DMS153 treated with DMSO at 0.1 percent for 48 hours (cell line): ENCODE measurements around the gene PCSK5.
"Not testable (repeated sequence)": the region's sequence is repeated elsewhere in the genome, so short reads cannot be mapped to it uniquely, and the experiment has no call there.

Experiments used
- DNase-seq: peaks from one replicate; lab custom pipeline; 2025; ENCODE audit not compliant: unreplicated experiment; lab: John Stamatoyannopoulos, UW

PCSK5 gene

GRCh38 chr9:76296561-76297310 lies 406.3 kb downstream of the PCSK5 start:
- DNase-seq, result no peak

GRCh38 chr9:76297721-76298239 lies 407.3 kb downstream of the PCSK5 start:
- DNase-seq, result no peak

- no peak for DNase-seq
Measured at GRCh38 chr9:76298521-76299144, 408.2 kb downstream of the PCSK5 start.

- no peak for DNase-seq
Measured at GRCh38 chr9:76302543-76302942, 412.1 kb downstream of the PCSK5 start.

- DNase-seq, result peak; percentile 29
Measured at GRCh38 chr9:76302947-76303550, 412.6 kb downstream of the PCSK5 start.

GRCh38 chr9:76307047-76307446 lies 416.6 kb downstream of the PCSK5 start:
- not testable (repeated sequence) for DNase-seq

GRCh38 chr9:76310577-76310976 lies 420.1 kb downstream of the PCSK5 start:
- no peak for DNase-seq

- no peak for DNase-seq
Measured at GRCh38 chr9:76310991-76311390, 420.5 kb downstream of the PCSK5 start.

GRCh38 chr9:76311537-76311936 lies 421.1 kb downstream of the PCSK5 start:
- no peak for DNase-seq

- DNase-seq, result no peak
Measured at GRCh38 chr9:76313771-76314170, 423.3 kb downstream of the PCSK5 start.

GRCh38 chr9:76314321-76314720 lies 423.8 kb downstream of the PCSK5 start:
- no peak for DNase-seq

- no peak for DNase-seq
Measured at GRCh38 chr9:76316069-76316468, 425.6 kb downstream of the PCSK5 start.

- not testable (repeated sequence) for DNase-seq
Measured at GRCh38 chr9:76319466-76319865, 429.0 kb downstream of the PCSK5 start.

- no peak for DNase-seq
Measured at GRCh38 chr9:76321195-76321828, 430.8 kb downstream of the PCSK5 start.

GRCh38 chr9:76322810-76323209 lies 432.3 kb downstream of the PCSK5 start:
- DNase-seq, result no peak

GRCh38 chr9:76323490-76323889 lies 433.0 kb downstream of the PCSK5 start:
- DNase-seq, result no peak

- not testable (repeated sequence) for DNase-seq
Measured at GRCh38 chr9:76324030-76324429, 433.6 kb downstream of the PCSK5 start.

- DNase-seq, result no peak
Measured at GRCh38 chr9:76330034-76330433, 439.6 kb downstream of the PCSK5 start.

GRCh38 chr9:76333388-76333787 lies 442.9 kb downstream of the PCSK5 start:
- no peak for DNase-seq

GRCh38 chr9:76333964-76334363 lies 443.5 kb downstream of the PCSK5 start:
- DNase-seq, result no peak

GRCh38 chr9:76336027-76336426 lies 445.6 kb downstream of the PCSK5 start:
- DNase-seq, result no peak

- DNase-seq, result no peak
Measured at GRCh38 chr9:76338418-76338817, 447.9 kb downstream of the PCSK5 start.
